ENCODE measurements around the gene TSEN2. TPM values are rescaled to one million over a fixed set of nuclear protein-coding genes. Genes with fewer than 3 reads are reported as not detected.

TSEN2 gene
- total RNA-seq, 1 experiment from 2014 or later = 26.8 TPM

- TF ChIP-seq CTCF (conservative IDR thresholded peaks at IDR 0.05) = no peak
- no peak for TF ChIP-seq EZH2 (IDR thresholded peaks at IDR 0.05; ENCODE audit: low read depth)
- POLR2A ChIA-PET (ENCODE audit: unreplicated experiment) = no interaction called here
Measured at GRCh38 chr3:12518261-12519028, 34.2 kb downstream of the TSEN2 start.

DNA sequence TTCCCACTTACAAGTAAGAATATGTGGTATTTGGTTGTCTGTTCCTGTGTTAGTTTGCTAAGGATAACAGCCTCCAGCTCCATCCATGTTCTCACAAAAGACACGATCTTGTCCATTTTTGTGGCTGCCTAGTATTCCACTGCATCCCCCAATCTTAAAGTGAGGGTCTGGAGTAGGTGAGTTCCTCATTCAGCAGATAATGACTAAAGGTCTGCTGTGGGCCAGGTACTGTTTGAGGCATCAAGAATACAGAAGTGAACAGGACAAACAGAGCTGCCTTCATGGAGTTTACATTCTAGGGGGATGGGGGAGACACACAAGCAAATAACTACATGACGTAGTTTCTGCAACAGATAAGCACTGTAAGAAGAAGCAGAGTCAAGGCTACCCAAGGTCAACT, 36.7 kb downstream of the TSEN2 start:
- no TSS peak for BruUV-seq (replicated peaks)
- H3K36me3 ChIP-seq (ENCODE audit: low read depth) = peaks cover 24% of the 10 kb centered on the region
- no peaks in the 10 kb centered on the region for H3K27me3 ChIP-seq (ENCODE audit: insufficient read depth, low read depth)
- ChIA-PET POLR2A (ENCODE audit: unreplicated experiment) (no interaction called here), CTCF (no interaction called here)
- H3F3A ChIP-seq (ENCODE audit: insufficient read depth, low read depth) = 0 out of 2 replicates have a peak, but pooled peaks cover 10% of the 10 kb centered on the region
- H3K79me2 ChIP-seq (ENCODE audit: low read depth) = no peaks in the 10 kb centered on the region; the same call in 1 of the 2 replicates
- no peaks in the 10 kb centered on the region for H3K9me2 ChIP-seq (ENCODE audit: insufficient read depth)
- H3K4me1 ChIP-seq (replicated peaks; ENCODE audit: insufficient read depth) = no peaks in the 10 kb centered on the region
- no peak overlapping the region for H3K4me3 ChIP-seq
- DNase-seq = no peak
- no peaks in the 10 kb centered on the region for H3K9me3 ChIP-seq (ENCODE audit: insufficient read depth, low read depth)
- no peak overlapping the region for H3K27ac ChIP-seq
- intact Hi-C loops (cut with micrococcal nuclease; ENCODE audit: unreplicated experiment) = no loop called here
- H3K4me2 ChIP-seq = no peak overlapping the region
- TF ChIP-seq CTCF (conservative IDR thresholded peaks at IDR 0.05) (no peak), EZH2 (IDR thresholded peaks at IDR 0.05; ENCODE audit: low read depth) (no peak)
- no peak overlapping the region for H2AFZ ChIP-seq
- no peaks in the 10 kb centered on the region for H4K20me1 ChIP-seq (ENCODE audit: insufficient read depth)

More at GRCh38 chr3:12518261-12519028, 34.2 kb downstream of the TSEN2 start:
- no peak for DNase-seq
- no peak overlapping the region for H3K4me2 ChIP-seq
- H3K4me3 ChIP-seq = no peak overlapping the region
- H3K27me3 ChIP-seq (ENCODE audit: insufficient read depth, low read depth) = no peaks in the 10 kb centered on the region
- H3K36me3 ChIP-seq (ENCODE audit: low read depth) = peaks cover 14% of the 10 kb centered on the region
- 0 out of 2 replicates have a peak, but pooled peaks cover 10% of the 10 kb centered on the region for H3F3A ChIP-seq (ENCODE audit: insufficient read depth, low read depth)
- H3K27ac ChIP-seq = no peak overlapping the region
- no TSS peak for BruUV-seq (replicated peaks)
- no peaks in the 10 kb centered on the region for H3K9me3 ChIP-seq (ENCODE audit: insufficient read depth, low read depth)
- H3K4me1 ChIP-seq (replicated peaks; ENCODE audit: insufficient read depth) = no peaks in the 10 kb centered on the region
- H3K9me2 ChIP-seq (ENCODE audit: insufficient read depth) = no peaks in the 10 kb centered on the region
- no peaks in the 10 kb centered on the region; the same call in 1 of the 2 replicates for H3K79me2 ChIP-seq (ENCODE audit: low read depth)
- no peak overlapping the region for H2AFZ ChIP-seq
- CTCF ChIA-PET = no interaction called here
- intact Hi-C loops (cut with micrococcal nuclease; ENCODE audit: unreplicated experiment) = no loop called here
- no peaks in the 10 kb centered on the region; the same call in 1 of the 2 replicates for H4K20me1 ChIP-seq (ENCODE audit: insufficient read depth)

GRCh38 chr3:12522721-12523120, 38.4 kb downstream of the TSEN2 start:
- no TSS peak for BruUV-seq (replicated peaks)
- no peaks in the 10 kb centered on the region for H3K9me3 ChIP-seq (ENCODE audit: insufficient read depth, low read depth)
- ChIA-PET POLR2A (ENCODE audit: unreplicated experiment) (no interaction called here), CTCF (interaction anchor here (0.6 kb wide), 1 partner anchor 1818 kb away, joined by 4 read pairs; no protein-coding TSS in a partner anchor)
- intact Hi-C loops (cut with micrococcal nuclease; ENCODE audit: unreplicated experiment) = no loop called here
- no peak overlapping the region for H3K27ac ChIP-seq
- no peak overlapping the region for H2AFZ ChIP-seq
- H4K20me1 ChIP-seq (ENCODE audit: insufficient read depth) = no peaks in the 10 kb centered on the region
- no peaks in the 10 kb centered on the region for H3K4me1 ChIP-seq (replicated peaks; ENCODE audit: insufficient read depth)
- no peaks in the 10 kb centered on the region; the same call in 1 of the 2 replicates for H3K79me2 ChIP-seq (ENCODE audit: low read depth)
- peaks cover 28% of the 10 kb centered on the region for H3K36me3 ChIP-seq (ENCODE audit: low read depth)
- H3K4me3 ChIP-seq = no peak overlapping the region
- TF ChIP-seq CTCF (conservative IDR thresholded peaks at IDR 0.05) = no peak
- DNase-seq = no peak
- no peaks in the 10 kb centered on the region for H3K27me3 ChIP-seq (ENCODE audit: insufficient read depth, low read depth)
- H3F3A ChIP-seq (ENCODE audit: insufficient read depth, low read depth) = 0 out of 2 replicates have a peak, but pooled peaks cover 1% of the 10 kb centered on the region
- H3K4me2 ChIP-seq = no peak overlapping the region
- no peaks in the 10 kb centered on the region for H3K9me2 ChIP-seq (ENCODE audit: insufficient read depth)
